H1 (cell line): ENCODE results near the gene NUDCD2. TPM values are rescaled to one million over a fixed set of nuclear protein-coding genes. Genes with fewer than 3 reads are reported as not detected.
A peak's percentile ranks its signal among the peaks of the same experiment; 100 is the strongest.

ENCODE experiments used
- CREB1 ChIP-seq: IDR thresholded peaks from 2 replicates; pipeline ENCODE4 v1.6.1; 2012; ENCODE audit warnings: inconsistent platforms
- TAF1 ChIP-seq: IDR thresholded peaks from 2 replicates; pipeline ENCODE4 v1.6.1; 2011; ENCODE audit warnings: mild to moderate bottlenecking, low read depth, low read length
- polyA plus RNA-seq, 7 experiments: library from polyadenylated mRNA; depleted of rRNA in 3 of 7; stranded (reverse) in 5 of 7; unstranded in 2 of 7; fragments of >200 nt in 5 of 7; fragments of 200-250 nt in 2 of 7; gene quantifications; 1 replicate in 5 of 7; 2 replicates in 1 of 7; 4 replicates in 1 of 7; pipeline versions ENCODE4 v1.2.1 to v1.2.3, GENCODE V29; 2011 to 2013; ENCODE audit warnings: missing spikeins in 2 of 7, mixed read lengths in 2 of 7
- total RNA-seq: library from RNA; stranded (reverse); fragmentation: NEBNext Ultra II Directional; extraction: Animal tissue kit (Norgen Biotek cat#: 25700); gene quantifications from 2 replicates; pipeline ENCODE4 v1.2.1, GENCODE V29; 2021

Gene NUDCD2
- total and polyA plus RNA-seq, 2 of the 8 experiments (the other 6 are each of a cell fraction or from before 2014, with no cell fraction given) = 12.2 to 59.5 TPM

DNA sequence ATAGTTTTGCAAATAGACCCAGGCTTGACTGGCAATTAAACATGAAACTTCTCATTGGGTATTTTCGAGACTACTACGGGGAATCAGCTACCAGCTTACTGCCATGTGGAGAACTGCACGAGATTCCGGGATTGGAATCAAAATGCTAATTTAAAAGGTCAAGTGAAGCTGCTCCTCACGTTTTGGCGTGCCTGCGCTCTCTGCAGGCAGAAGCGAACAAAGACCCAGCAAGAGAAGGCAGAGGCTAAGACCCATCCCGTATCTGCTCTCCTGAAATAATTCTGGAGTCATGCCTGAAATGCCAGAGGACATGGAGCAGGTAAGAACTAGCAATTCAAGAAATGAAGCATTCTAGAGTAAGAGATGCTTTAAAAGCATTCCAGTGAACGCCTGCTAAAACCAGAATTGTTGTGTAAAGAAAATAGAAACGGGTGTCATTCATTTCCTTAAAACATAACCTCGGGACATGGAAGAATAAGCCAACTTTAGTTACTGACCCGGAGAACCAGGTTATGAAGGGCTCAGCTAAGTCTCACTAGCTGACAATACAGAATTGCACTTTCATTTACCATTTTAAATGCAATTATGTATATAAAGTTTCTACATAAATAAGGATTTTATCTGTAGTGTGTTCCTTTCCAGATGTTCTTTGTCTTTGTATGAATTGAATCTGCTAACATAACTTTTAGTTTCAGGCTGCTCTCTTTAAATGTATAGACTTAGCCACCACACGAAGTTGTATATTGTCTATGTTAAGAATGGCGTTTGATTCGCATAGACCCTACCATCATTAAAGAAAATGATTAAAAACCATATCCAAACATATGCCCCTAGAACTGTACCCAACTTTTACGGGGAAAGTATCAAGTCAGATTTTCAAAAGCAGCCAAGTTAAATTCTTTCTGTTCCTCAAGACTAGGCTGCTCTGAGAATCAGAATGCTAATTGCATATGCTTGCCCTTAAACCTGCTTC lies 43.5 kb upstream of the NUDCD2 start (continued):
- TF ChIP-seq TAF1 (peak; percentile 99), CREB1 (peak; percentile 33; the same call in 1 of the 2 replicates)
